GM23248 (cell line): ENCODE data around the gene OR10A6. TPM values are rescaled to one million over a fixed set of nuclear protein-coding genes. Genes with fewer than 3 reads are reported as not detected.

Experiments
- DNase-seq: peaks from one replicate; pipeline ENCODE4 v3.0.0-alpha.2; 2015
- H2AFZ ChIP-seq: fragments of 200-600 bp; sonication (generic); 2 replicates; pipeline ENCODE4 v1.6.1; 2016; ENCODE audit warnings: antibody characterized with exemption
- H3F3A ChIP-seq: fragments of 200-600 bp; sonication (generic); 2 replicates; pipeline ENCODE4 v1.6.1; 2016; ENCODE audit warnings: mild to moderate bottlenecking, antibody characterized with exemption, mixed run types; ENCODE audit not compliant: insufficient read depth
- H3K27ac ChIP-seq: fragments of 200-600 bp; sonication (generic); 2 replicates; pipeline ENCODE4 v1.5.1; 2016; ENCODE audit warnings: mild to moderate bottlenecking
- H3K27me3 ChIP-seq: fragments of 200-600 bp; sonication (generic); replicated peaks from 2 replicates; pipeline ENCODE4 v1.6.1; 2016; ENCODE audit warnings: mild to moderate bottlenecking; ENCODE audit not compliant: insufficient read depth
- H3K36me3 ChIP-seq: fragments of 200-600 bp; sonication (generic); 2 replicates; pipeline ENCODE4 v1.6.1; 2016; ENCODE audit warnings: low read depth, mild to moderate bottlenecking
- H3K4me1 ChIP-seq: fragments of 200-600 bp; sonication (generic); 2 replicates; pipeline ENCODE4 v1.6.1; 2016; ENCODE audit warnings: mild to moderate bottlenecking; ENCODE audit not compliant: insufficient read depth
- H3K4me2 ChIP-seq: fragments of 200-600 bp; sonication (generic); one replicate; pipeline ENCODE4 v1.6.1; 2016; ENCODE audit warnings: mild to moderate bottlenecking; ENCODE audit not compliant: unreplicated experiment
- H3K4me3 ChIP-seq: fragments of 200-600 bp; sonication (generic); 2 replicates; pipeline ENCODE4 v1.5.1; 2016; ENCODE audit warnings: mild to moderate bottlenecking
- H3K79me2 ChIP-seq: fragments of 200-600 bp; sonication (generic); 2 replicates; pipeline ENCODE4 v1.6.1; 2016; ENCODE audit warnings: mild to moderate bottlenecking; ENCODE audit not compliant: insufficient read depth
- H3K9ac ChIP-seq: fragments of 200-600 bp; sonication (generic); 2 replicates; pipeline ENCODE4 v1.6.1; 2016; ENCODE audit warnings: mild to moderate bottlenecking
- H3K9me2 ChIP-seq: fragments of 200-600 bp; sonication (generic); 2 replicates; pipeline ENCODE4 v1.6.1; 2016; ENCODE audit warnings: mixed run types, mild to moderate bottlenecking, moderate library complexity; ENCODE audit not compliant: insufficient read depth
- H3K9me3 ChIP-seq: fragments of 200-600 bp; sonication (generic); one replicate; pipeline ENCODE4 v1.6.1; 2017; ENCODE audit warnings: low read depth
- H4K20me1 ChIP-seq: fragments of 200-600 bp; sonication (generic); 2 replicates; pipeline ENCODE4 v1.6.0; 2016; ENCODE audit not compliant: insufficient read depth
- EZH2 ChIP-seq: fragments of 200-600 bp; sonication (generic); IDR thresholded peaks from 2 replicates; pipeline ENCODE4 v1.6.1; 2018; ENCODE audit warnings: antibody characterized with exemption, mild to moderate bottlenecking; ENCODE audit not compliant: insufficient read depth, poor library complexity, severe bottlenecking
- EZH2phosphoT487 ChIP-seq: fragments of 200-600 bp; sonication (generic); IDR thresholded peaks from 2 replicates; pipeline ENCODE4 v1.6.1; 2018; ENCODE audit warnings: antibody characterized with exemption, moderate library complexity, mild to moderate bottlenecking, low read depth; ENCODE audit not compliant: insufficient read depth
- WGBS, 2 experiments: methylation state at CpG; one replicate each; pipeline ENCODE4 v1.1.6; 2015 to 2017; ENCODE audit warnings: low lambda C conversion rate in 2 of 2, low coverage in 1 of 2; ENCODE audit errors: missing lambda C conversion rate in 2 of 2; 5-methylcytosine and 5-hydroxymethylcytosine counted together
- in situ Hi-C: fragments of 300-500 bp; cut with MboI; formaldehyde crosslinking; loops from 2 replicates; pipeline ENCODE4 v1.15.0; 2020
- polyA plus RNA-seq: library from polyadenylated mRNA; unstranded; fragments of >200 nt; fragmentation: Nextera tagmentation; extraction: Ambion mirVana; gene quantifications from 2 replicates; pipeline ENCODE4 v1.2.1, GENCODE V29; 2016
- total RNA-seq: library from RNA; depleted of rRNA; stranded (reverse); fragments of >200 nt; shearing (Covaris generic); gene quantifications from 2 replicates; pipeline ENCODE4 v1.2.3, GENCODE V29; 2014

OR10A6 gene
- total and polyA plus RNA-seq, 2 experiments from 2014 or later = 0.11 to 0.39 TPM

- H3K79me2 ChIP-seq = no peaks in the 10 kb centered on the region
- H3K9me3 ChIP-seq = no peaks in the 10 kb centered on the region
- in situ Hi-C loops = no loop called here
These were observed 40.8 kb upstream of the OR10A6 start for GRCh38 chr11:7971846-7972245.

GRCh38 chr11:7969756-7970646, 38.9 kb upstream of the OR10A6 start:
- no peaks in the 10 kb centered on the region for H3K9me3 ChIP-seq
- no peaks in the 10 kb centered on the region for H3K9me2 ChIP-seq
- no peaks in the 10 kb centered on the region for H3K27me3 ChIP-seq
- no peak overlapping the region for H3K4me3 ChIP-seq
- H2AFZ ChIP-seq = peak overlapping the region; percentile 36
- 76 to 78% methylated on average over 3 of the region's 3 CpGs for WGBS, 2 experiments
- no peaks in the 10 kb centered on the region for H4K20me1 ChIP-seq
- H3K4me2 ChIP-seq = peak overlapping the region; percentile 18
- no peaks in the 10 kb centered on the region for H3K79me2 ChIP-seq
- H3K36me3 ChIP-seq = no peaks in the 10 kb centered on the region
- no peak for DNase-seq
- H3K27ac ChIP-seq = peak overlapping the region; percentile 96
- TF ChIP-seq EZH2 = no peak
- TF ChIP-seq EZH2phosphoT487 = no peak
- H3K9ac ChIP-seq = 0 out of 2 replicates have a peak overlapping the region, but pooled peaks have one; percentile 55
- H3F3A ChIP-seq = peaks cover 51% of the 10 kb centered on the region
- in situ Hi-C loops = no loop called here
- peaks cover 55% of the 10 kb centered on the region for H3K4me1 ChIP-seq

More at GRCh38 chr11:7971846-7972245, 40.8 kb upstream of the OR10A6 start:
- H4K20me1 ChIP-seq = no peaks in the 10 kb centered on the region
- no peaks in the 10 kb centered on the region for H3K27me3 ChIP-seq
- TF ChIP-seq EZH2 (no peak), EZH2phosphoT487 (no peak)
- H3K9ac ChIP-seq = no peak overlapping the region
- no peak overlapping the region for H3K4me2 ChIP-seq
- no peaks in the 10 kb centered on the region for H3K9me2 ChIP-seq
- DNase-seq = no peak
- no peak overlapping the region for H2AFZ ChIP-seq
- no peak overlapping the region for H3K4me3 ChIP-seq
- no peaks in the 10 kb centered on the region for H3K36me3 ChIP-seq
- H3K27ac ChIP-seq = no peak overlapping the region
- H3F3A ChIP-seq = peaks cover 51% of the 10 kb centered on the region
- H3K4me1 ChIP-seq = peaks cover 49% of the 10 kb centered on the region

- no peaks in the 10 kb centered on the region for H3K9me2 ChIP-seq
- peak overlapping the region; percentile 96 for H3K27ac ChIP-seq
- H3K4me1 ChIP-seq = peaks cover 63% of the 10 kb centered on the region
- in situ Hi-C loops = no loop called here
- DNase-seq = peak; percentile 48
- H3K9me3 ChIP-seq = no peaks in the 10 kb centered on the region
- H3K36me3 ChIP-seq = no peaks in the 10 kb centered on the region
- peaks cover 56% of the 10 kb centered on the region for H3F3A ChIP-seq
- H3K4me2 ChIP-seq = peak overlapping the region; percentile 18
- 10 to 18% methylated on average over 2 of the region's 2 CpGs for WGBS, 2 experiments
- no peaks in the 10 kb centered on the region for H3K27me3 ChIP-seq
- no peaks in the 10 kb centered on the region for H4K20me1 ChIP-seq
- no peak overlapping the region for H3K4me3 ChIP-seq
- peak overlapping the region; percentile 55 for H3K9ac ChIP-seq
- H3K79me2 ChIP-seq = no peaks in the 10 kb centered on the region
- peak overlapping the region; percentile 36 for H2AFZ ChIP-seq
- no peak for TF ChIP-seq EZH2
- TF ChIP-seq EZH2phosphoT487 = no peak
These were observed 37.6 kb upstream of the OR10A6 start for GRCh38 chr11:7968686-7969085.

- in situ Hi-C loops = no loop called here
- Histone ChIP-seq H2AFZ (peak overlapping the region; percentile 36), H3K27me3 (no peaks in the 10 kb centered on the region), H4K20me1 (no peaks in the 10 kb centered on the region), H3K9me2 (no peaks in the 10 kb centered on the region), H3K9me3 (no peaks in the 10 kb centered on the region), H3K4me2 (no peak overlapping the region), H3K4me3 (no peak overlapping the region), H3K9ac (peak overlapping the region; percentile 55; the same call in 1 of the 2 replicates), H3K79me2 (no peaks in the 10 kb centered on the region), H3K4me1 (peaks cover 64% of the 10 kb centered on the region), H3K36me3 (no peaks in the 10 kb centered on the region), H3K27ac (peak overlapping the region; percentile 96), H3F3A (peaks cover 47% of the 10 kb centered on the region)
- DNase-seq = peak; percentile 65
- TF ChIP-seq EZH2phosphoT487 = no peak
- TF ChIP-seq EZH2 = no peak
These were observed 36.8 kb upstream of the OR10A6 start for GRCh38 chr11:7967826-7968225.
